Measurements from ENCODE around the gene GTPBP2.

The GTPBP2 gene

DNA sequence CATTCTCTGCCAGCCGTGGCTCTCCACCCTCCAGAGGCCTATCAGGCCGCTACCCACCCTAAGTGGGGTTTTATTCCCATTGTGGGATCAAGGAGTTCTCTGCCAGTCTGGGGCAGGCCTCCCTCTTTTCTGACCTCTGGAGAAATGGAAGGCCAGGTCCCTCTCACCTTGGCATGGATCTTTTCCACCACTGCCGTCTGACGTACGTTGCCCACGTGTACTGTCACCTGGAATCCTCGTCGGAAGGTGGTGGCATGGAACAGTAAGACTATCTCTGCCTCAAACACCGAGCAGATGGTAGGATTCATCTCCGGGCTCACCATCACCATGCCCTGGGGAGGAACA lies 7.3 kb downstream of the GTPBP2 start:
- Histone ChIP-seq H3K36me3 (ENCODE audit: insufficient read depth, insufficient read length, low read length) (peaks cover 69% of the 10 kb centered on the region), H3K9ac (ENCODE audit: insufficient read length, low read depth) (no peak overlapping the region), H3K27me3 (ENCODE audit: insufficient read depth, insufficient read length) (no peaks in the 10 kb centered on the region), H3K4me3 (ENCODE audit: insufficient read length, low read depth) (no peak overlapping the region), H3K4me1 (ENCODE audit: insufficient read depth, insufficient read length) (no peaks in the 10 kb centered on the region), H3K9me3 (ENCODE audit: insufficient read depth, low read length) (no peaks in the 10 kb centered on the region)
- TF ChIP-seq SUZ12 (IDR thresholded peaks at IDR 0.05; ENCODE audit: extremely low read depth, insufficient read depth, insufficient read length), result no peak
- no peak for TF ChIP-seq YY1 (IDR thresholded peaks at IDR 0.05; ENCODE audit: insufficient read depth, insufficient read length)
- no peak for TF ChIP-seq ZNF274 (IDR thresholded peaks at IDR 0.05; ENCODE audit: low read depth, low read length)
- no peak for DNase-seq (ENCODE audit: low read depth, low spot score)

DNA sequence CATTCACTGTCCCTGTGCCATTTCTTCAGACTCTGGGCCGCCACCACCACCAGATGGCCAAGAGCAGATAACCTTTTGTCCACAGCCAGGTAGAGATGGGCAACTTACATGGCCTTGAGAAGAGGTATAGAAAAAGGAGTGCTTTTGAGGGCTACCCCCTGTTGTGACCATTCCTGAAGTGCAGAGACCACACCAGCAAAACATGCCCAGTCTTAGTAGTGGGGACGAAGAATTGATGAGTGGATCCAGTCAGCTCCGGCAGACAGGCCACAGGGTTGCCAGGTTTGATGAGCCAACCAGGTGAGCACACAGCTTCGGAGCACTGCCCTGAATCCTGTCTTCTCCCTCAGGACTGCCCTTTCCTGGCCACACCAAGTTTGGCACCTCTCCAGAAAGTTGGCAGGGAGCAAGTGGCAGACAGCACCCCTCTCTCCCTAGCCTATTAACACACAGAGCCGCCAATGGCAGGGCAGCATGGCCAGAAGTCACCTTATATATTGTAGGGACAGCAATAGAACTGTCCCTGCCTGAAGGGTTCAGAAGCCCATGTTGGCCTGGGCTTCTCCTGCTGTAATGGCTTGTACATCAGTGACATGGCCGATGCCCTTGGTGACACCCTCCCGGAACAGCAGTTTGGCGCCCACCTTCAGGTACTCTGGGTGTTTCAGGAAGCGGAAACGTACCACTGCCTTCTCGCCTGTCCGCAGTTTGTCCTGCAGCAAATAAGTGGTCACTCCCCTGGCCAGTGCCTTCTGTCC lies 7.8 kb downstream of the GTPBP2 start:
- peaks cover 69% of the 10 kb centered on the region for H3K36me3 ChIP-seq (ENCODE audit: insufficient read depth, insufficient read length, low read length)
- H3K4me1 ChIP-seq (ENCODE audit: insufficient read depth, insufficient read length), result no peaks in the 10 kb centered on the region
- H3K27me3 ChIP-seq (ENCODE audit: insufficient read depth, insufficient read length), result no peaks in the 10 kb centered on the region
- TF ChIP-seq SUZ12 (IDR thresholded peaks at IDR 0.05; ENCODE audit: extremely low read depth, insufficient read depth, insufficient read length), result no peak
- no peak for TF ChIP-seq ZNF274 (IDR thresholded peaks at IDR 0.05; ENCODE audit: low read depth, low read length)
- no peak for TF ChIP-seq YY1 (IDR thresholded peaks at IDR 0.05; ENCODE audit: insufficient read depth, insufficient read length)
- DNase-seq (ENCODE audit: low read depth, low spot score), result no peak
- H3K4me3 ChIP-seq (ENCODE audit: insufficient read length, low read depth), result no peak overlapping the region
- H3K9me3 ChIP-seq (ENCODE audit: insufficient read depth, low read length), result no peaks in the 10 kb centered on the region
- no peak overlapping the region for H3K9ac ChIP-seq (ENCODE audit: insufficient read length, low read depth)

DNA sequence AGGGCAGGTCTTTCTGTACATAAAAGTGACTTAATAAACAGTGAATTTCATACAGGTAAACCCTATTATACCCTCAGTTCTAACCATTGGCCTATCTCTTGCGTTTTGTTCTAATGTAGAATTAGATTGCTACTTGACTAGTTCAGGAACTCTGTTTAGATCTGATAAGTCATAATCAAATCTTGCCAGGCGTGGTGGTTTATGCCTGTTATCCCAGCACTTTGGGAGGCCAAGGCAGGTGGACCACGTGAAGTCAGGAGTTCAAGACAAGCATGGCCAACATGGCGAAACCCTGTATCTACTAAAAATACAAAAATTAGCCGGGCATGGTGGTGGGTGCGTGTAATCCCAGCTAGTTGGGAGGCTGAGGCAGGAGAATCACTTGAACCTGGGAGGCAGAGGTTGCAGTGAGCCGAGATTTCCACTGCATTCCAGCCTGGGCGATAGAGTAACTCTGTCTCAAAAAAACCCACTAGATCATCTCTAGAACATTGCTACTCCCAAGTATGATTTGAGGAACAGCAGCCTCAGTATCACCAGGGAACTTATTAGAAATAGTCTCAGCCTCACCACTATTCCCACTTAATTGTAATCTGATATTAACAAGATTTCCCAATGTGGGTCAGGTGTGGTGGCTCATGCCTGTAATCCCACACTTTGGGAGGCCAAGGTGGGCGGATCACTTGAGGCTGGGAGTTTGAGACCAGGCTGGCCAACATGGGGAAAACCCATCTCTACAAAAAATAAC lies 12.2 kb downstream of the GTPBP2 start:
- Histone ChIP-seq H3K9me3 (ENCODE audit: insufficient read depth, low read length) (no peaks in the 10 kb centered on the region), H3K36me3 (ENCODE audit: insufficient read depth, insufficient read length, low read length) (peaks cover 39% of the 10 kb centered on the region), H3K27me3 (ENCODE audit: insufficient read depth, insufficient read length) (no peaks in the 10 kb centered on the region), H3K4me1 (ENCODE audit: insufficient read depth, insufficient read length) (no peaks in the 10 kb centered on the region), H3K4me3 (ENCODE audit: insufficient read length, low read depth) (no peak overlapping the region), H3K9ac (ENCODE audit: insufficient read length, low read depth) (no peak overlapping the region)
- TF ChIP-seq YY1 (IDR thresholded peaks at IDR 0.05; ENCODE audit: insufficient read depth, insufficient read length) (no peak), ZNF274 (IDR thresholded peaks at IDR 0.05; ENCODE audit: low read depth, low read length) (no peak), SUZ12 (IDR thresholded peaks at IDR 0.05; ENCODE audit: extremely low read depth, insufficient read depth, insufficient read length) (no peak)
- DNase-seq (ENCODE audit: low read depth, low spot score), result no peak

DNA sequence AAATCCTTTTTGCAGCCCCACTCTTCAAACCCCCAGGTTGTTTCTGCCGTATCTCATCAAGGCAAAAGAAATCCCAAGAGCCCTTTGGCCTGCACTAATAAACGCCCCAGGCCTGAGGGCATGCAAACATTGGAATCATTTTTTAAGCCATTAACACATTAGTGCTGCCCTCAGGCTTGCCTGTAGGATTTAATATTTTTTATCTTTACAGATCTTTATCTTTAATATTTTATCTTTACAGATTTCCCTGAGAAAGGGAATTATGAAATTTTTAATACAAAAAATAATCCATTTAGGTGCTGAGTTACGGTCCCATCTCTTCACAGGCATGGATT lies 14.7 kb downstream of the GTPBP2 start:
- H3K9ac ChIP-seq (ENCODE audit: insufficient read length, low read depth), result no peak overlapping the region
- H3K4me3 ChIP-seq (ENCODE audit: insufficient read length, low read depth), result no peak overlapping the region
- no peaks in the 10 kb centered on the region for H3K27me3 ChIP-seq (ENCODE audit: insufficient read depth, insufficient read length)
- no peak for TF ChIP-seq SUZ12 (IDR thresholded peaks at IDR 0.05; ENCODE audit: extremely low read depth, insufficient read depth, insufficient read length)
- no peak for TF ChIP-seq ZNF274 (IDR thresholded peaks at IDR 0.05; ENCODE audit: low read depth, low read length)
- TF ChIP-seq YY1 (IDR thresholded peaks at IDR 0.05; ENCODE audit: insufficient read depth, insufficient read length), result no peak
- no peak for DNase-seq (ENCODE audit: low read depth, low spot score)
- no peaks in the 10 kb centered on the region for H3K9me3 ChIP-seq (ENCODE audit: insufficient read depth, low read length)
- H3K4me1 ChIP-seq (ENCODE audit: insufficient read depth, insufficient read length), result no peaks in the 10 kb centered on the region
- H3K36me3 ChIP-seq (ENCODE audit: insufficient read depth, insufficient read length, low read length), result peaks cover 31% of the 10 kb centered on the region

DNA sequence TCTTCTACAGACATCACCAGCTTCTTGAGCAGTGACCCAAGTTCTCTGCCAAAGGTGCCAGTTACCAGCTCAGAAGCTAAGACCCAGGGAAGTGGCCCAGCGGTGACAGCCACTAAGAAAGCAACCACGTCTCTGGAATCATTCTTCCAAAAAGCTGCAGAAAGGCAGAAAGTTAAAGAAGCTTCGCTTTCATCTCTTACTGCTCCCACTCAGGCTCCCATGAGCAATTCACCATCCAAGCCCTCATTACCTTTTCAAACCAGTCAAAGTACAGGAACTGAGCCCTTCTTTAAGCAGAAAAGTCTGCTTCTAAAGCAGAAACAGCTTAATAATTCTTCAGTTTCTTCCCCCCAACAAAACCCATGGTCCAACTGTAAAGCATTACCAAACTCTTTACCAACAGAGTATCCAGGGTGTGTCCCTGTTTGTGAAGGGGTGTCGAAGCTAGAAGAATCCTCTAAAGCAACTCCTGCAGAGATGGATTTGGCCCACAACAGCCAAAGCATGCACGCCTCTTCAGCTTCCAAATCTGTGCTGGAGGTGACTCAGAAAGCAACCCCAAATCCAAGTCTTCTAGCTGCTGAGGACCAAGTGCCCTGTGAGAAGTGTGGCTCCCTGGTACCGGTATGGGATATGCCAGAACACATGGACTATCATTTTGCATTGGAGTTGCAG lies 15.2 kb downstream of the GTPBP2 start:
- TF ChIP-seq YY1 (IDR thresholded peaks at IDR 0.05; ENCODE audit: insufficient read depth, insufficient read length), result no peak
- no peak for TF ChIP-seq SUZ12 (IDR thresholded peaks at IDR 0.05; ENCODE audit: extremely low read depth, insufficient read depth, insufficient read length)
- no peak for TF ChIP-seq ZNF274 (IDR thresholded peaks at IDR 0.05; ENCODE audit: low read depth, low read length)
- Histone ChIP-seq H3K4me1 (ENCODE audit: insufficient read depth, insufficient read length) (no peaks in the 10 kb centered on the region), H3K4me3 (ENCODE audit: insufficient read length, low read depth) (no peak overlapping the region), H3K36me3 (ENCODE audit: insufficient read depth, insufficient read length, low read length) (peaks cover 31% of the 10 kb centered on the region), H3K9me3 (ENCODE audit: insufficient read depth, low read length) (no peaks in the 10 kb centered on the region), H3K27me3 (ENCODE audit: insufficient read depth, insufficient read length) (no peaks in the 10 kb centered on the region), H3K9ac (ENCODE audit: insufficient read length, low read depth) (no peak overlapping the region)
- no peak for DNase-seq (ENCODE audit: low read depth, low spot score)

DNA sequence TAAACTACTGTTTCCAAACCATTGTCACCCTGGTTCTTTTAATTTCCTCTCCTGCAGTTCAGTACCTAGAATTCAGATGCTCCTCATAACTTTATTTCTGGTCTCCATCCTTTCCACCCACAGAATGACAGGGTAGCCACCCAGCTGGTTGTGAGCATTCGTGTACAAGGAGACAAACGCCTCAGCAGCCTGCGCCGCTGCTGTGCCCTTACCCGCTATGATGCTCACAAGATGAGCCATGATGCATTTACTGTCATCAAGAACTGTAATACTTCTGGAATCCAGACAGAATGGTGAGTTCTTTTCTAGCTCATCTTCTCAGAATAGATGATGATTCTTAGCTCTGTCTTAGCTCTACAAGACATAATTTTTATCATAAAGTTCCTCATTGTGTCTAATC lies 18.6 kb downstream of the GTPBP2 start:
- Histone ChIP-seq H3K4me3 (ENCODE audit: insufficient read length, low read depth) (no peak overlapping the region), H3K4me1 (ENCODE audit: insufficient read depth, insufficient read length) (no peaks in the 10 kb centered on the region), H3K9ac (ENCODE audit: insufficient read length, low read depth) (no peak overlapping the region), H3K9me3 (ENCODE audit: insufficient read depth, low read length) (no peaks in the 10 kb centered on the region), H3K36me3 (ENCODE audit: insufficient read depth, insufficient read length, low read length) (peaks cover 28% of the 10 kb centered on the region), H3K27me3 (ENCODE audit: insufficient read depth, insufficient read length) (no peaks in the 10 kb centered on the region)
- TF ChIP-seq SUZ12 (IDR thresholded peaks at IDR 0.05; ENCODE audit: extremely low read depth, insufficient read depth, insufficient read length) (no peak), YY1 (IDR thresholded peaks at IDR 0.05; ENCODE audit: insufficient read depth, insufficient read length) (no peak), ZNF274 (IDR thresholded peaks at IDR 0.05; ENCODE audit: low read depth, low read length) (no peak)
- DNase-seq (ENCODE audit: low read depth, low spot score), result no peak

DNA sequence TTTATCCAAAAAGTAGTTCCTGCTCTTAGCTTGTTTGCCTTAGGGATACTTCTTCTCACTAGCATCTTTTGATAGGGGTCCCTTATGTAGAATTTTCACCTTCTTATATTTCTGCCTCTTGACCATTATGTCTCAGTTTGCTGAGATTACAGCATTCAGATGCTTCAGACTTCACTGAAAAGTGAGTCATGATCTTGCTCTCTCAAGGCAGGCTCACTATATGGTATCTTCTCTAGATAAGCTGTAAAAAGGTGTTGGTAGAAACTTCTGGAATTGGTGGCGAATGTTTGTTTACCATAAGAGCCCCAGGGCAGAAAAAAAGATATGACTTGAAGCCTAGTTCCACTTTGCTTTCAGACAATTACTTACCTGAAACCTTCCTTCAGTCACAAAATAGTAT lies 19.7 kb downstream of the GTPBP2 start:
- no peaks in the 10 kb centered on the region for H3K9me3 ChIP-seq (ENCODE audit: insufficient read depth, low read length)
- DNase-seq (ENCODE audit: low read depth, low spot score), result no peak
- TF ChIP-seq SUZ12 (IDR thresholded peaks at IDR 0.05; ENCODE audit: extremely low read depth, insufficient read depth, insufficient read length), result no peak
- no peak for TF ChIP-seq ZNF274 (IDR thresholded peaks at IDR 0.05; ENCODE audit: low read depth, low read length)
- no peak for TF ChIP-seq YY1 (IDR thresholded peaks at IDR 0.05; ENCODE audit: insufficient read depth, insufficient read length)
- peaks cover 30% of the 10 kb centered on the region for H3K36me3 ChIP-seq (ENCODE audit: insufficient read depth, insufficient read length, low read length)
- H3K4me1 ChIP-seq (ENCODE audit: insufficient read depth, insufficient read length), result no peaks in the 10 kb centered on the region
- H3K27me3 ChIP-seq (ENCODE audit: insufficient read depth, insufficient read length), result no peaks in the 10 kb centered on the region
- no peak overlapping the region for H3K9ac ChIP-seq (ENCODE audit: insufficient read length, low read depth)
- H3K4me3 ChIP-seq (ENCODE audit: insufficient read length, low read depth), result no peak overlapping the region
